ENCODE results near the gene MAPK8IP1.
A peak's percentile ranks its signal among the peaks of the same experiment; 100 is the strongest.

Gene MAPK8IP1

DNA sequence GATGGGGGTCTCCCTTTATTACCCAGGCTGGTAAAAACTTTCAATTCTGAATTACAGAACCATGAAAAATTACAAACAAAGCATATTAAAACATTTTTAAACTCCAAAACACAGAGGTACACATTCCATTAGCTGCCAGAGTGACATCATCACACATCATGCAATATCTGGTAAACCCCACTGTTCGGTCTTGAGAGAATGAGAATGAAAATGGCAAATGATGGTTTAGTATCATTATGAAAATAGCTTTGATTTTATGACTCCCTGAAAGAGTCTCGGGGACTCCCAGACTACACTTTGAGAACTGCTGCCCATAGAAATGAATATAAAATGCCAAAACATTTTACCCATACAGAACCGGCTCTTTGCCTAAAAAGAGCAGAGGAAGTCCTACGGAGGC, 55.8 kb downstream of the MAPK8IP1 start:
- Histone ChIP-seq H3K4me3 (ENCODE audit: insufficient read depth in 1 of 2, low read depth in 1 of 2, low read length in 2 of 2) (no peak overlapping the region), H2AFZ (ENCODE audit: low read depth, low read length) (no peak overlapping the region), H3K79me1 (replicated peaks; ENCODE audit: low read length, poor library complexity, severe bottlenecking) (peaks cover 6% of the 10 kb centered on the region), H2BK5ac (ENCODE audit: low read depth, low read length, poor library complexity, severe bottlenecking) (no peak overlapping the region), H3K9ac (ENCODE audit: low read length) (no peak overlapping the region), H3K18ac (ENCODE audit: low read depth in 1 of 2, low read length in 2 of 2) (no peak overlapping the region), H2BK12ac (ENCODE audit: low read length in 2 of 2) (no peak overlapping the region), H3K4me1 (ENCODE audit: control insufficient read depth, insufficient read depth, low read depth, low read length) (peaks cover 2% of the 10 kb centered on the region), H3K36me3 (ENCODE audit: control insufficient read depth in 1 of 2, insufficient read depth in 2 of 2, low read depth in 1 of 2, low read length in 2 of 2) (peaks cover 23 to 63% of the 10 kb centered on the region in 2 experiments), H4K8ac (ENCODE audit: low read length) (no peak overlapping the region), H3K27ac (ENCODE audit: low read length, poor library complexity, severe bottlenecking) (no peak overlapping the region), H4K91ac (ENCODE audit: low read length) (no peak overlapping the region), H3K27me3 (ENCODE audit: control insufficient read depth in 1 of 2, insufficient read depth in 1 of 2, low read length in 2 of 2) (no peaks in the 10 kb centered on the region), H2BK120ac (ENCODE audit: low read depth, low read length) (no peak overlapping the region), H2BK15ac (ENCODE audit: low read depth, poor library complexity, severe bottlenecking) (no peak overlapping the region), H3K23ac (ENCODE audit: low read length in 2 of 2) (no peak overlapping the region), H3K14ac (ENCODE audit: low read length in 2 of 2) (no peak overlapping the region), H3K4ac (ENCODE audit: low read depth in 1 of 2, low read length in 2 of 2) (no peak overlapping the region), H3K4me2 (ENCODE audit: low read length, poor library complexity, severe bottlenecking) (no peak overlapping the region), H2AK5ac (ENCODE audit: low read length, severe bottlenecking) (no peak overlapping the region), H3K9me3 (ENCODE audit: control insufficient read depth, low read length) (no peaks in the 10 kb centered on the region)
- 88% methylated on average over 3 of the region's 4 CpGs for WGBS
- no peak for DNase-seq

DNA sequence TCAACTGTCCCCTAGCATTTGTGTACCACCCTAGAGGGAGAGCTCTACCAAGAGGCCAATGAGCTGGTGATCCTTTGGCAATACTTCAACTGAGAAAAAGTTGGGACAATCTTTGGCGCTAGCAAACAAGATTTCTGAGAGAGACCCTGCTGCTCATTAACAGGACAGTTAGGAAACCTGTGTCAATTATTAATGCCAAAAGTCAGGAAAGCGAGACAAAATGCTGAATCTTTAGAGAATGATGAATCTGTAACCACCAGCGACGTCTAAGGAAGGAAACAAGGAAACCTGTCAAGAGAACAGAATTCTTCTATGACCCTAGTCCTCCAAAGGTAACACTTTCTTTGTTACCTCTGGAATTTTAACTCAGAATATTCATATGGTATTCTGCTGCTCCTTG, 56.9 kb downstream of the MAPK8IP1 start:
- peaks cover 3% of the 10 kb centered on the region for H3K79me1 ChIP-seq (replicated peaks; ENCODE audit: low read length, poor library complexity, severe bottlenecking)
- H2BK5ac ChIP-seq (ENCODE audit: low read depth, low read length, poor library complexity, severe bottlenecking): no peak overlapping the region
- H3K4me3 ChIP-seq (ENCODE audit: insufficient read depth in 1 of 2, low read depth in 1 of 2, low read length in 2 of 2): no peak overlapping the region
- H3K27me3 ChIP-seq (ENCODE audit: control insufficient read depth in 1 of 2, insufficient read depth in 1 of 2, low read length in 2 of 2): no peaks in the 10 kb centered on the region
- no peak overlapping the region for H3K23ac ChIP-seq (ENCODE audit: low read length in 2 of 2)
- H3K36me3 ChIP-seq (ENCODE audit: control insufficient read depth in 1 of 2, insufficient read depth in 2 of 2, low read depth in 1 of 2, low read length in 2 of 2): peaks cover 21 to 63% of the 10 kb centered on the region in 2 experiments
- H4K91ac ChIP-seq (ENCODE audit: low read length): no peak overlapping the region
- H2BK15ac ChIP-seq (ENCODE audit: low read depth, poor library complexity, severe bottlenecking): no peak overlapping the region
- no peak overlapping the region for H2BK12ac ChIP-seq (ENCODE audit: low read length in 2 of 2)
- H3K9me3 ChIP-seq (ENCODE audit: control insufficient read depth, low read length): no peaks in the 10 kb centered on the region
- no peak overlapping the region for H3K4ac ChIP-seq (ENCODE audit: low read depth in 1 of 2, low read length in 2 of 2)
- no peak overlapping the region for H2BK120ac ChIP-seq (ENCODE audit: low read depth, low read length)
- H3K14ac ChIP-seq (ENCODE audit: low read length in 2 of 2): no peak overlapping the region
- no peak overlapping the region for H2AK5ac ChIP-seq (ENCODE audit: low read length, severe bottlenecking)
- no peak overlapping the region for H2AFZ ChIP-seq (ENCODE audit: low read depth, low read length)
- no peak for DNase-seq
- peaks cover 2% of the 10 kb centered on the region for H3K4me1 ChIP-seq (ENCODE audit: control insufficient read depth, insufficient read depth, low read depth, low read length)
- no peak overlapping the region for H3K9ac ChIP-seq (ENCODE audit: low read length)
- H4K8ac ChIP-seq (ENCODE audit: low read length): no peak overlapping the region
- WGBS: 99% methylated on average over 4 of the region's 4 CpGs
- no peak overlapping the region for H3K18ac ChIP-seq (ENCODE audit: low read depth in 1 of 2, low read length in 2 of 2)
- H3K4me2 ChIP-seq (ENCODE audit: low read length, poor library complexity, severe bottlenecking): peak overlapping the region; percentile 59
- H3K27ac ChIP-seq (ENCODE audit: low read length, poor library complexity, severe bottlenecking): peak overlapping the region; percentile 72

- no peak overlapping the region for H2BK15ac ChIP-seq (ENCODE audit: low read depth, poor library complexity, severe bottlenecking)
These were observed 60.0 kb downstream of the MAPK8IP1 start for GRCh38 chr11:45945397-45945999.

DNA sequence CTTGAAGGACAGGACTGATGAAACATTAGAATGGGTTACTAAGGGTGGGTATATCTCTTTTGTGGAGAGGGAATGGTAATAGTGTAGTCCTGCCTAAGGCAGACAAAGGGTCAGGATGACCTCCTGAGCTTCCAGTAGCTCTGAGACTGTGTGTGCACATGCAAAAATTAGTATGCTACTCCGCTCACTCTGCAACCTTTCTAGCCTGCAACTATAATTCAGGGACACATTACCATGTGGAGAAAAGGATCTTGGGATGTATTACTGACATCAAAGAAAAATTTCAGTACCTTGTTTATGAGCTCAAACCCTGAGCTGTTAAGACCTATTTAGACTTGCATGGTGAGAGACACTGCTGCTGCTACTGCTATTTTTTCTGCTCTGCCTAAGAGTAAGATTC, 62.4 kb downstream of the MAPK8IP1 start:
- H3K4ac ChIP-seq (ENCODE audit: low read depth in 1 of 2, low read length in 2 of 2): no peak overlapping the region
- no peak overlapping the region for H3K9ac ChIP-seq (ENCODE audit: low read length)
- peaks cover 2% of the 10 kb centered on the region for H3K4me1 ChIP-seq (ENCODE audit: control insufficient read depth, insufficient read depth, low read depth, low read length)
- H2AFZ ChIP-seq (ENCODE audit: low read depth, low read length): no peak overlapping the region
- WGBS: no CpG with 5 or more reads among the region's 1 CpG
- H3K27me3 ChIP-seq (ENCODE audit: control insufficient read depth in 1 of 2, insufficient read depth in 1 of 2, low read length in 2 of 2): no peaks in the 10 kb centered on the region
- H2BK12ac ChIP-seq (ENCODE audit: low read length in 2 of 2): no peak overlapping the region
- H3K23ac ChIP-seq (ENCODE audit: low read length in 2 of 2): no peak overlapping the region
- no peak overlapping the region for H3K14ac ChIP-seq (ENCODE audit: low read length in 2 of 2)
- H3K9me3 ChIP-seq (ENCODE audit: control insufficient read depth, low read length): no peaks in the 10 kb centered on the region
- H2BK5ac ChIP-seq (ENCODE audit: low read depth, low read length, poor library complexity, severe bottlenecking): no peak overlapping the region
- no peak overlapping the region for H2BK15ac ChIP-seq (ENCODE audit: low read depth, poor library complexity, severe bottlenecking)
- no peak overlapping the region for H4K91ac ChIP-seq (ENCODE audit: low read length)
- no peak overlapping the region for H4K8ac ChIP-seq (ENCODE audit: low read length)
- no peak overlapping the region for H2BK120ac ChIP-seq (ENCODE audit: low read depth, low read length)
- peaks cover 29 to 80% of the 10 kb centered on the region in 2 experiments for H3K36me3 ChIP-seq (ENCODE audit: control insufficient read depth in 1 of 2, insufficient read depth in 2 of 2, low read depth in 1 of 2, low read length in 2 of 2)
- H3K18ac ChIP-seq (ENCODE audit: low read depth in 1 of 2, low read length in 2 of 2): no peak overlapping the region
- no peaks in the 10 kb centered on the region for H3K79me1 ChIP-seq (replicated peaks; ENCODE audit: low read length, poor library complexity, severe bottlenecking)
- no peak overlapping the region for H3K27ac ChIP-seq (ENCODE audit: low read length, poor library complexity, severe bottlenecking)
- H2AK5ac ChIP-seq (ENCODE audit: low read length, severe bottlenecking): no peak overlapping the region
- no peak for DNase-seq
- no peak overlapping the region for H3K4me3 ChIP-seq (ENCODE audit: insufficient read depth in 1 of 2, low read depth in 1 of 2, low read length in 2 of 2)
- no peak overlapping the region for H3K4me2 ChIP-seq (ENCODE audit: low read length, poor library complexity, severe bottlenecking)

More at GRCh38 chr11:45945397-45945999, 60.0 kb downstream of the MAPK8IP1 start:
- DNase-seq: no peak
- no peak overlapping the region for H2BK5ac ChIP-seq (ENCODE audit: low read depth, low read length, poor library complexity, severe bottlenecking)
- no peak overlapping the region for H3K4ac ChIP-seq (ENCODE audit: low read depth in 1 of 2, low read length in 2 of 2)
- H3K9me3 ChIP-seq (ENCODE audit: control insufficient read depth, low read length): no peaks in the 10 kb centered on the region
- no peak overlapping the region for H2AFZ ChIP-seq (ENCODE audit: low read depth, low read length)
- peaks cover 2% of the 10 kb centered on the region for H3K4me1 ChIP-seq (ENCODE audit: control insufficient read depth, insufficient read depth, low read depth, low read length)
- no peak overlapping the region for H3K4me3 ChIP-seq (ENCODE audit: insufficient read depth in 1 of 2, low read depth in 1 of 2, low read length in 2 of 2)
- H3K9ac ChIP-seq (ENCODE audit: low read length): no peak overlapping the region
- no peak overlapping the region for H2AK5ac ChIP-seq (ENCODE audit: low read length, severe bottlenecking)
- no peak overlapping the region for H3K27ac ChIP-seq (ENCODE audit: low read length, poor library complexity, severe bottlenecking)
- WGBS: over 99% methylated on average over 3 of the region's 3 CpGs
- H4K8ac ChIP-seq (ENCODE audit: low read length): no peak overlapping the region
- H3K4me2 ChIP-seq (ENCODE audit: low read length, poor library complexity, severe bottlenecking): no peak overlapping the region
- no peak overlapping the region for H2BK12ac ChIP-seq (ENCODE audit: low read length in 2 of 2)
- H3K14ac ChIP-seq (ENCODE audit: low read length in 2 of 2): no peak overlapping the region
- H3K23ac ChIP-seq (ENCODE audit: low read length in 2 of 2): no peak overlapping the region
- peaks cover 26 to 78% of the 10 kb centered on the region in 2 experiments for H3K36me3 ChIP-seq (ENCODE audit: control insufficient read depth in 1 of 2, insufficient read depth in 2 of 2, low read depth in 1 of 2, low read length in 2 of 2)
- H3K27me3 ChIP-seq (ENCODE audit: control insufficient read depth in 1 of 2, insufficient read depth in 1 of 2, low read length in 2 of 2): no peaks in the 10 kb centered on the region
- H3K18ac ChIP-seq (ENCODE audit: low read depth in 1 of 2, low read length in 2 of 2): no peak overlapping the region
- no peak overlapping the region for H2BK120ac ChIP-seq (ENCODE audit: low read depth, low read length)
- H3K79me1 ChIP-seq (replicated peaks; ENCODE audit: low read length, poor library complexity, severe bottlenecking): peaks cover 2% of the 10 kb centered on the region
- H4K91ac ChIP-seq (ENCODE audit: low read length): no peak overlapping the region
